Nephron progenitor cell (in vitro differentiated cells): ENCODE measurements around the gene DNAH17.

Source experiments
- DNase-seq: peaks from one replicate; pipeline ENCODE4 v3.0.0; 2021
- H3K27ac Mint-ChIP-seq: 2 replicates; pipeline ENCODE4 v1.8.0; 2021; ENCODE audit warnings: mild to moderate bottlenecking, moderate library complexity, mixed read lengths
- H3K27me3 Mint-ChIP-seq: 2 replicates; pipeline ENCODE4 v1.8.0; 2021; ENCODE audit warnings: mild to moderate bottlenecking, low read depth, mixed read lengths; ENCODE audit not compliant: poor library complexity
- H3K36me3 Mint-ChIP-seq: 2 replicates; pipeline ENCODE4 v1.8.0; 2021; ENCODE audit warnings: low read depth, mixed read lengths
- H3K4me1 Mint-ChIP-seq: 2 replicates; pipeline ENCODE4 v1.8.0; 2021; ENCODE audit warnings: mixed read lengths
- H3K4me3 Mint-ChIP-seq: 2 replicates; pipeline ENCODE4 v1.8.0; 2021; ENCODE audit warnings: mild to moderate bottlenecking, moderate library complexity, mixed read lengths
- H3K9me3 Mint-ChIP-seq: 2 replicates; pipeline ENCODE4 v1.8.0; 2021; ENCODE audit warnings: mild to moderate bottlenecking, moderate library complexity, mixed read lengths
- CTCF ChIP-seq: fragments of 200-600 bp; sonication (generic); IDR thresholded peaks from 2 replicates; pipeline ENCODE4 v1.5.0; 2021; ENCODE audit warnings: antibody characterized with exemption

DNAH17 gene

GRCh38 chr17:78583091-78583490, 5.9 kb upstream of the DNAH17 start:
- TF ChIP-seq CTCF = no peak
- DNase-seq = no peak
- no peak overlapping the region for H3K4me3 Mint-ChIP-seq
- H3K9me3 Mint-ChIP-seq = no peaks in the 10 kb centered on the region
- no peaks in the 10 kb centered on the region for H3K36me3 Mint-ChIP-seq
- H3K27ac Mint-ChIP-seq = no peak overlapping the region
- H3K4me1 Mint-ChIP-seq = peaks cover 9% of the 10 kb centered on the region
- H3K27me3 Mint-ChIP-seq = peaks cover 32% of the 10 kb centered on the region

- H3K27me3 Mint-ChIP-seq = peaks cover 31% of the 10 kb centered on the region
- H3K4me1 Mint-ChIP-seq = peaks cover 9% of the 10 kb centered on the region
These were observed 4.1 kb upstream of the DNAH17 start for GRCh38 chr17:78581304-78581703.

GRCh38 chr17:78580277-78580804, 3.1 kb upstream of the DNAH17 start:
- TF ChIP-seq CTCF = no peak
- H3K4me1 Mint-ChIP-seq = peaks cover 11% of the 10 kb centered on the region
- no peaks in the 10 kb centered on the region for H3K9me3 Mint-ChIP-seq
- no peak for DNase-seq
- no peak overlapping the region for H3K4me3 Mint-ChIP-seq
- no peak overlapping the region for H3K27ac Mint-ChIP-seq
- H3K27me3 Mint-ChIP-seq = peaks cover 30% of the 10 kb centered on the region
- H3K36me3 Mint-ChIP-seq = no peaks in the 10 kb centered on the region

More at GRCh38 chr17:78581304-78581703, 4.1 kb upstream of the DNAH17 start:
- Mint-ChIP-seq H3K9me3 (no peaks in the 10 kb centered on the region), H3K36me3 (no peaks in the 10 kb centered on the region), H3K4me3 (no peak overlapping the region), H3K27ac (no peak overlapping the region)
- TF ChIP-seq CTCF = no peak
- no peak for DNase-seq

GRCh38 chr17:78576389-78577112, 645 bp downstream of the DNAH17 start:
- TF ChIP-seq CTCF = no peak
- Mint-ChIP-seq H3K4me3 (no peak overlapping the region), H3K4me1 (peaks cover 14% of the 10 kb centered on the region), H3K27ac (no peak overlapping the region), H3K36me3 (no peaks in the 10 kb centered on the region), H3K9me3 (no peaks in the 10 kb centered on the region), H3K27me3 (peaks cover 16% of the 10 kb centered on the region)
- DNase-seq = no peak

GRCh38 chr17:78575899-78576298, 1.3 kb downstream of the DNAH17 start:
- H3K27ac Mint-ChIP-seq = no peak overlapping the region
- H3K27me3 Mint-ChIP-seq = peaks cover 13% of the 10 kb centered on the region
- H3K4me3 Mint-ChIP-seq = no peak overlapping the region
- TF ChIP-seq CTCF = no peak
- H3K36me3 Mint-ChIP-seq = no peaks in the 10 kb centered on the region
- no peak for DNase-seq
- H3K4me1 Mint-ChIP-seq = peaks cover 14% of the 10 kb centered on the region
- no peaks in the 10 kb centered on the region for H3K9me3 Mint-ChIP-seq

- H3K27me3 Mint-ChIP-seq = peaks cover 9% of the 10 kb centered on the region
- no peak overlapping the region for H3K27ac Mint-ChIP-seq
- no peaks in the 10 kb centered on the region for H3K36me3 Mint-ChIP-seq
- TF ChIP-seq CTCF = no peak
- no peak overlapping the region for H3K4me3 Mint-ChIP-seq
- peaks cover 14% of the 10 kb centered on the region for H3K4me1 Mint-ChIP-seq
- H3K9me3 Mint-ChIP-seq = no peaks in the 10 kb centered on the region
- DNase-seq = no peak
These were observed 1.9 kb downstream of the DNAH17 start for GRCh38 chr17:78575340-78575739.
